PC-3 (cell line): ENCODE results near the gene MINDY4B. TPM values are rescaled to one million over a fixed set of nuclear protein-coding genes. Genes with fewer than 3 reads are reported as not detected.

Experiments
- ATAC-seq: fragments of 200-7000 bp; cut with Tn5 transposase; 2 replicates; pipeline ENCODE4 v1.9.1; 2020; ENCODE audit warnings: mild to moderate bottlenecking, moderate library complexity
- BruUV-seq: library from RNA; stranded (reverse); fragments of 400-500 nt; replicated peaks from 2 replicates; lab custom pipeline; 2021; lab: Mats Ljungman, UMichigan
- CTCF ChIA-PET: fragments of 300-600 bp; sonication (Branson Sonifier 250); formaldehyde crosslinking; loops from one replicate; lab custom pipeline; 2022; ENCODE audit warnings: antibody characterized with exemption; lab: Charles Lee
- POLR2A ChIA-PET: fragments of 300-600 bp; sonication (Branson Sonifier 250); formaldehyde crosslinking; loops from one replicate; lab custom pipeline; 2022; ENCODE audit warnings: antibody characterized with exemption; ENCODE audit not compliant: unreplicated experiment; lab: Charles Lee
- DNase-seq: peaks from one replicate; pipeline ENCODE4 v3.0.0-alpha.2; 2015
- H2AFZ ChIP-seq: fragments of 300-600 bp; sonication (generic); 2 replicates; pipeline ENCODE4 v1.6.0; 2016; ENCODE audit warnings: antibody characterized with exemption, low read length
- H3F3A ChIP-seq: fragments of 300-600 bp; sonication (generic); one replicate; pipeline ENCODE4 v1.6.0; 2017; ENCODE audit warnings: antibody characterized with exemption, low read length, control low read depth, mild to moderate bottlenecking; ENCODE audit not compliant: unreplicated experiment
- H3K27ac ChIP-seq: fragments of 300-600 bp; sonication (generic); 2 replicates; pipeline ENCODE4 v1.5.1; 2016; ENCODE audit warnings: mild to moderate bottlenecking, low read length
- H3K27me3 ChIP-seq: fragments of 300-600 bp; sonication (generic); 2 replicates; pipeline ENCODE4 v1.6.1; 2016; ENCODE audit warnings: low read length, mixed read lengths
- H3K36me3 ChIP-seq: fragments of 300-600 bp; sonication (generic); 2 replicates; pipeline ENCODE4 v1.6.1; 2016; ENCODE audit warnings: low read depth, mixed run types, low read length, mixed read lengths
- H3K4me1 ChIP-seq: fragments of 300-600 bp; sonication (generic); 2 replicates; pipeline ENCODE4 v1.5.1; 2016; ENCODE audit warnings: low read length; ENCODE audit not compliant: insufficient read depth
- H3K4me2 ChIP-seq: fragments of 300-600 bp; sonication (generic); 2 replicates; pipeline ENCODE4 v1.6.0; 2016; ENCODE audit warnings: low read length
- H3K4me3 ChIP-seq: fragments of 300-600 bp; sonication (generic); 2 replicates; pipeline ENCODE4 v1.5.1; 2016; ENCODE audit warnings: mild to moderate bottlenecking, low read length, mixed read lengths
- H3K79me2 ChIP-seq: fragments of 300-600 bp; sonication (generic); 2 replicates; pipeline ENCODE4 v1.6.1; 2017; ENCODE audit warnings: low read length, mixed read lengths
- H3K9ac ChIP-seq: fragments of 300-600 bp; sonication (generic); 2 replicates; pipeline ENCODE4 v1.6.0; 2016; ENCODE audit warnings: mild to moderate bottlenecking, low read length
- H3K9me2 ChIP-seq: fragments of 300-600 bp; sonication (generic); replicated peaks from 2 replicates; pipeline ENCODE4 v1.6.1; 2016; ENCODE audit warnings: mixed run types, low read length, mixed read lengths
- H3K9me3 ChIP-seq: fragments of 300-600 bp; sonication (generic); 2 replicates; pipeline ENCODE4 v1.6.1; 2016; ENCODE audit warnings: low read length, mixed read lengths
- H4K20me1 ChIP-seq: fragments of 300-600 bp; sonication (generic); 2 replicates; pipeline ENCODE4 v1.6.1; 2016; ENCODE audit warnings: low read length, mixed read lengths
- CTCF ChIP-seq: fragments of 300-600 bp; sonication (generic); conservative IDR thresholded peaks from 2 replicates; pipeline ENCODE4 v1.5.1; 2017; ENCODE audit warnings: antibody characterized with exemption, low read depth, mild to moderate bottlenecking, low read length
- EZH2 ChIP-seq: fragments of 300-600 bp; sonication (generic); IDR thresholded peaks from one replicate; pipeline ENCODE4 v1.6.1; 2017; ENCODE audit warnings: antibody characterized with exemption, mild to moderate bottlenecking, low read length; ENCODE audit not compliant: unreplicated experiment
- EZH2phosphoT487 ChIP-seq: fragments of 300-600 bp; sonication (generic); IDR thresholded peaks from 2 replicates; pipeline ENCODE4 v1.6.1; 2018; ENCODE audit warnings: mild to moderate bottlenecking, antibody characterized with exemption, low read length, borderline replicate concordance
- intact Hi-C: fragments of 100-400 bp; cut with micrococcal nuclease; formaldehyde crosslinking; loops from 2 replicates; pipeline ENCODE4 v1.9.0; 2023
- total RNA-seq: library from RNA; depleted of rRNA; stranded (reverse); fragments of >200 nt; gene quantifications from 2 replicates; pipeline ENCODE4 v1.2.3, GENCODE V29; 2014

Gene MINDY4B
- total RNA-seq, 1 experiment from 2014 or later: not detected

DNA sequence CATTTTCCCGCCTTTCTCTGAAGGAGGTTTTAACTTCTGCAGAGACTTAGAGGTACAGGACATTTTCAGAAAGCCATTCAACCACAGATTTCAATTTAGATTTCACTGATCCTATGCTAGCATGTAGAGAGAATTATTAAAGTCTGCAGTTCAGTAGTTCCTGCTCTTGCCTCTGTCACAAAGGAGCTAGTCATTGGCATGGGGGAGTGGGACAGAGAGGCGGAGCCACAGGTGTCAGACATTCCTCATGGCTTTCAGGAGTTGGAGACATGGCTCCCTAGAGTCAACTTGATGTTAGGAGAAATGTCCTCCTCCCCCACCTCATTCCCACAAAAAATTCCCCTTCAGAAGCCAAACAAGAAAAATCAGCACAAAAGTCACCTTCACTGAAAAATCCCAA, 76.2 kb downstream of the MINDY4B start:
- TF ChIP-seq CTCF: no peak
- no peak for TF ChIP-seq EZH2
- no peak for TF ChIP-seq EZH2phosphoT487
- no peak overlapping the region for H3K4me2 ChIP-seq
- no peaks in the 10 kb centered on the region for H3K4me1 ChIP-seq
- POLR2A ChIA-PET: no interaction called here
- H3K9me2 ChIP-seq: no peaks in the 10 kb centered on the region
- no peaks in the 10 kb centered on the region for H4K20me1 ChIP-seq
- ATAC-seq (no peak), DNase-seq (no peak)
- H3K9me3 ChIP-seq: no peaks in the 10 kb centered on the region
- intact Hi-C loops: no loop called here
- H3F3A ChIP-seq: no peaks in the 10 kb centered on the region
- BruUV-seq: no TSS peak
- H3K27me3 ChIP-seq: no peaks in the 10 kb centered on the region
- H2AFZ ChIP-seq: no peak overlapping the region
- no peaks in the 10 kb centered on the region for H3K36me3 ChIP-seq
- no peak overlapping the region for H3K9ac ChIP-seq
- no peak overlapping the region for H3K4me3 ChIP-seq
- CTCF ChIA-PET: no interaction called here
- H3K79me2 ChIP-seq: no peaks in the 10 kb centered on the region
- H3K27ac ChIP-seq: no peak overlapping the region

GRCh38 chr3:150828261-150828660, 77.0 kb downstream of the MINDY4B start:
- H3F3A ChIP-seq: no peaks in the 10 kb centered on the region
- intact Hi-C loops: no loop called here
- no peaks in the 10 kb centered on the region for H3K79me2 ChIP-seq
- ATAC-seq (no peak), DNase-seq (no peak)
- no peak overlapping the region for H3K27ac ChIP-seq
- H3K9me3 ChIP-seq: no peaks in the 10 kb centered on the region
- BruUV-seq: no TSS peak
- H3K4me2 ChIP-seq: no peak overlapping the region
- H3K27me3 ChIP-seq: no peaks in the 10 kb centered on the region
- TF ChIP-seq CTCF (no peak), EZH2 (no peak)
- H3K4me3 ChIP-seq: no peak overlapping the region
- ChIA-PET POLR2A (no interaction called here), CTCF (no interaction called here)
- H3K36me3 ChIP-seq: no peaks in the 10 kb centered on the region
- H3K4me1 ChIP-seq: no peaks in the 10 kb centered on the region
- no peaks in the 10 kb centered on the region for H4K20me1 ChIP-seq
- H2AFZ ChIP-seq: no peak overlapping the region
- no peaks in the 10 kb centered on the region for H3K9me2 ChIP-seq
- no peak overlapping the region for H3K9ac ChIP-seq

GRCh38 chr3:150826466-150827282, 78.6 kb downstream of the MINDY4B start:
- Histone ChIP-seq H4K20me1 (no peaks in the 10 kb centered on the region), H3K9me2 (no peaks in the 10 kb centered on the region), H3K79me2 (no peaks in the 10 kb centered on the region), H3K9me3 (no peaks in the 10 kb centered on the region), H2AFZ (no peak overlapping the region), H3K9ac (no peak overlapping the region), H3K36me3 (no peaks in the 10 kb centered on the region), H3K4me3 (no peak overlapping the region), H3K27ac (no peak overlapping the region), H3K4me1 (no peaks in the 10 kb centered on the region), H3K27me3 (no peaks in the 10 kb centered on the region), H3F3A (no peaks in the 10 kb centered on the region), H3K4me2 (no peak overlapping the region)
- no TSS peak for BruUV-seq
- ATAC-seq (no peak), DNase-seq (no peak)
- intact Hi-C loops: no loop called here
- TF ChIP-seq EZH2: no peak
- TF ChIP-seq EZH2phosphoT487: no peak
- TF ChIP-seq CTCF: no peak
- ChIA-PET POLR2A (no interaction called here), CTCF (no interaction called here)
